ENCODE measurements around the gene MYH13.

DNA sequence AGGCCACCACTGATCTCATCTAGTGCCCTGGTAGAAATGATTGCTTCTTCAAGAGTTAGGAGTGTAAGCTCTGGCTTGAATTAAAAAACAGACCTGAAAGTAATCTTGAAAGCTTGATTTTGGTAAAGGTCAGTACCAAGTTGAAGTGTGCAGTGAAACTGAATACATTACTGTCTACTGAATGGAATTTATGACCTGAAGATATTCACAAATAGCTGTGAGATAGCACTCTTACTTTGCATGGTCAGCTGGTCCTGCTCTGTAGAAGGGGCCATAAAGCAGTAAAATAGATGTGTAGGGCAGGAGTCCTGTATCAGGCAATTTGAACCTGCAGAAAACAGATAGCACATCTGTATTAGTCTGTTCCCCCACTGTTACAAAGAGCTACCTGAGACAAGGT is 78.6 kb downstream of the MYH13 start:
- no peak for TF ChIP-seq POLR2AphosphoS5 (IDR thresholded peaks at IDR 0.05)
- no peak for TF ChIP-seq CTCF (IDR thresholded peaks at IDR 0.05)
- TF ChIP-seq POLR2A (IDR thresholded peaks at IDR 0.05) = no peak
